ENCODE measurements around the gene SLC5A3.

The SLC5A3 gene

DNA sequence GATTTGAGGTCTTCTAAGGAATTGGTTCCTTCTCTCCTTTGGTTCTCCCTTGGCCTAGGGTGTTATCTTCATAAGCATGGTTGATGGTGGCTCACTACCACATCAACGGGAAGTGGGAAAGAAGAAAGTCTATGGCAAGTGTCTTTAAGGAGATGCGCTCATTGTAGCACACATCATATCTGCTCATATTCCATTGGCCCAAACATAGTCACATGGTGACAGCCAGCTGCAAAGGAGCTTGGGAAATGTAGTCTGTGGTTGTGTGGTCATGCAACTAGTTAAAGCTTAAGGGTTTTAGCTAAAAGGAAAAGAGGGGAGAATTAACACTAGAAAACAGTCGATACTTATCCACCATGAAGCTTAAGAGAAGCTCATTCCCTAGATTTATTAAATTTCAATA lies 11.4 kb upstream of the SLC5A3 start:
- no peak for DNase-seq (ENCODE audit: low read depth)
- no peak overlapping the region for H3K4me3 ChIP-seq (ENCODE audit: low read depth, low read length)

- DNase-seq (ENCODE audit: low read depth), result no peak
- H3K4me3 ChIP-seq (ENCODE audit: low read depth, low read length), result no peak overlapping the region
These were observed 8.4 kb upstream of the SLC5A3 start for GRCh38 chr21:34065027-34065426.

GRCh38 chr21:34071683-34072082 lies 1.7 kb upstream of the SLC5A3 start:
- H3K4me3 ChIP-seq (ENCODE audit: low read depth, low read length), result no peak overlapping the region
- DNase-seq (ENCODE audit: low read depth), result no peak

GRCh38 chr21:34072145-34073031 lies 990 bp upstream of the SLC5A3 start:
- DNase-seq (ENCODE audit: low read depth), result no peak
- peak overlapping the region; percentile 52 for H3K4me3 ChIP-seq (ENCODE audit: low read depth, low read length)

GRCh38 chr21:34073749-34074282 lies 438 bp downstream of the SLC5A3 start:
- H3K4me3 ChIP-seq (ENCODE audit: low read depth, low read length), result peak overlapping the region; percentile 72
- DNase-seq (ENCODE audit: low read depth), result no peak

DNA sequence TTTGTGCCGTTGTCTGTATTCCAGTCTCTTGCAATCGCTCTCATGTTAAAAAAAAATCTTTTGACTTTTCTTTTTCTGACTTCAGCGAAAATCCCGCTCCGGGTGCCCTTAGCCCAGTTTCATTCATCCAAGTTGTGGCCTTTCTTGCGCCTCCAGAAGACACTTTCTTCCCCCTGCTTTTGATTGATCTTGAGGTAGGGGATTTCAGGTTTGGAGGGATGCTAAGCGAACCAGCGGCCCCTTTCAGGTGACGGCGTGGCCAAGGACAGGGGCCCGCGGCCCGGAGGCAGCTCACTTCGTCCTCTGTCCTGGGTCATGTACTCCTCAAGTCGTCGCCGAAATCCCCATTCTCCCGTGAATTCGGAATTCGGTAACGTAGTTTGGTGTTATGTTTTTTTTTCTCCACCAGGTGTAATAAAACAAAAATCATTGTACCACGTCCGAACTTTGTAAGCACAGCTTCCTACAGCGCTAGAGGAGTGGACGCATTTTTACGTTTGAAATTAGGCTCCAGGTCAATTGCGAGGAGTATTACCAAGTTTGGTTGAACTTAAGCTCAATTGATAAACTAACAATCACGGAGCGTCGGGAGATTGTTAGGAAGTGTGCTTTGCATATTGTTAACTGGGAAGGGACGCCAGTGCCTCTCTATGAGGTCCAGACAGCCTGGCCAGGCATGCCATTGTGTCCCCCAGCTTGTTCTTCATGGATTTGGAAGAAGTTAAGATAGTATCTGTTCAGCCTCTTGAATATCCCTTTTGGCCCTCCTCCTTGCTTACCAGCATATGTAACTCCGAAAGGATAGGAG lies 1.1 kb downstream of the SLC5A3 start:
- DNase-seq (ENCODE audit: low read depth), result no peak
- peak overlapping the region; percentile 72 for H3K4me3 ChIP-seq (ENCODE audit: low read depth, low read length)

- DNase-seq (ENCODE audit: low read depth), result no peak
- peak overlapping the region; percentile 72 for H3K4me3 ChIP-seq (ENCODE audit: low read depth, low read length)
These were observed 1.7 kb downstream of the SLC5A3 start for GRCh38 chr21:34075091-34075425.

DNA sequence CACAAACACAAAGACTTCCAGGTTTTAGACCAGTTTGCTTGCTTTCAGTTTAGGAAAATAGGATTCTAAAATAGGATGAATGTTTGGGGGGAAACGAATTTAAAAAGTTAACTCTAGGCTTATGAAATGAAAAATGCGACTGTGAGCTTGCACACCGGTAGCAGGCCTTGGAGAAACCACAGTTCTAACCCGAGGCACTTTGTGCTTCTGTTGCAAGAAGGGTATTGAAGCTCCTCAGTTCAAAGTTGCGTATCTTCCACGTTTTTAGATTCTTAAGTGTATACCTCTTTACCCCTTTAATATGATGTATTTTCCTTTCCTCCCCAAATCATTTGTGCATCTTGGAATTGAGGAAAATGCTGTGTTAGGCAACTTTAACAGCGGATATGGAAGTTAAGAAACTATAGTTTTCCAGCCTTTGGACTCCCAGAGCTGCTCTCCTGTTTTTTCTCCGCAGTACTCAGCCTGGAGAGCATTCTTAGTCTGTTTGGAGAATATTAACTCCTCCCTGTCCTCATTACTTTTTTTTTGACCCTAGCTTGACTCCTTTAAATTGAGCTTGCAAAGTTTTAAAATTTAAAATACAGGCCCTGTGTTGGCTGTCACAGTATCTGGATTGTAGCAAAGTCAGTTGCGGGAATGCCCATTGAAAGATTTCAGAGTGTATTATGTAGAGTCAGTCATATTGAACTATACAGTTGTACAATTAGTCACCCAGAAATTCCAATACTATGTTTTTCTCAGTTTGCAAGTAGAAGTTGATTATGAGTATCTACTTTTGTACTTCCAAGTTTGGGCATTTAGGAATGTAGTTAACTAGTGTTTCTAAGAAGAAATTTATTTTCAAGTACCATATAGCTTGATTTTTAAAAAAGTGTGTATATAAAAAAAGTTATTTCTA lies 2.6 kb downstream of the SLC5A3 start:
- peak overlapping the region; percentile 5 for H3K4me3 ChIP-seq (ENCODE audit: low read depth, low read length)
- DNase-seq (ENCODE audit: low read depth), result no peak

- DNase-seq (ENCODE audit: low read depth), result no peak
- no peak overlapping the region for H3K4me3 ChIP-seq (ENCODE audit: low read depth, low read length)
These were observed 3.5 kb downstream of the SLC5A3 start for GRCh38 chr21:34076835-34077234.

GRCh38 chr21:34077888-34078287 lies 4.5 kb downstream of the SLC5A3 start:
- H3K4me3 ChIP-seq (ENCODE audit: low read depth, low read length), result no peak overlapping the region
- no peak for DNase-seq (ENCODE audit: low read depth)

GRCh38 chr21:34078915-34079314 lies 5.5 kb downstream of the SLC5A3 start:
- no peak overlapping the region for H3K4me3 ChIP-seq (ENCODE audit: low read depth, low read length)

GRCh38 chr21:34080710-34081109 lies 7.3 kb downstream of the SLC5A3 start:
- H3K4me3 ChIP-seq (ENCODE audit: low read depth, low read length), result no peak overlapping the region
- no peak for DNase-seq (ENCODE audit: low read depth)

More at GRCh38 chr21:34078915-34079314, 5.5 kb downstream of the SLC5A3 start:
- DNase-seq (ENCODE audit: low read depth), result no peak

DNA sequence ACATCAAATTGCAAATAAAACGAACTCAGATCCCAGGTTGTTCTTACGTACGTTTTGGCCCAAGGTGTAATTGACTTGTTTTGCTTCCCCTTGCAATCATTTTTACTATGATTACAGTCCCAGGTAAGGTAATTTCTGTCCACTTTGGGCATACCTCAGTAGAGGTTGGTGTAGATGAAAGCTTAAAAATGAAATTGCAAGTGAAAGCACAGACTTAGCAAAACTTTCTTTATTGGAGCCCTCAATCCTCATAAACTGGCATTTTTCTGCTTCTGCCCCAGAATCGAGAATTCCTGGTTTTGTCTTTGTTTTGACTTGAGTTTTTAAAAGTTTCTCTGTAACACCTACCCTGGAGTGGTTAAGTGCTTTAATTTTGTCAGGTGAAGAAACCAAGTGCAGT lies 9.4 kb downstream of the SLC5A3 start:
- no peak overlapping the region for H3K4me3 ChIP-seq (ENCODE audit: low read depth, low read length)
- DNase-seq (ENCODE audit: low read depth), result no peak

DNA sequence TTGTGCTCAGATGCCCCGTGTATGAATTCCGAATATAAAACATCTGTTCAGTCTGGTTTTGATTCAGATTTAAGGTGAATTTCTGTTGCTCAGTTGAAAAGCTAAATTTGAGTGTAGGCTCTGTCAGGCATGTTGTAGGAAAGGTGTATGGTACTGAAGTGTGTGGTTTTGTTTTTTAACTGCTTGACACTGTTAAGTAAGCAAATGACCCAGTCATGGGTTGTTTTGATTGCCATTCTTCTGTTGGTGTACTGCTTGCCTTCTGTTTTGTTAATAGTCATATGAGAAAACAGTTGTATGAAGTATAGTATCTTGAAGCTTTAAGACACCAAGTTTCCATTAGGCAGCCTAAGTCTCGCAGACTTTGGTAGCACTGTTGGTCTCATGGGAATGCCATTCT lies 10.0 kb downstream of the SLC5A3 start:
- no peak for DNase-seq (ENCODE audit: low read depth)
- no peak overlapping the region for H3K4me3 ChIP-seq (ENCODE audit: low read depth, low read length)

DNA sequence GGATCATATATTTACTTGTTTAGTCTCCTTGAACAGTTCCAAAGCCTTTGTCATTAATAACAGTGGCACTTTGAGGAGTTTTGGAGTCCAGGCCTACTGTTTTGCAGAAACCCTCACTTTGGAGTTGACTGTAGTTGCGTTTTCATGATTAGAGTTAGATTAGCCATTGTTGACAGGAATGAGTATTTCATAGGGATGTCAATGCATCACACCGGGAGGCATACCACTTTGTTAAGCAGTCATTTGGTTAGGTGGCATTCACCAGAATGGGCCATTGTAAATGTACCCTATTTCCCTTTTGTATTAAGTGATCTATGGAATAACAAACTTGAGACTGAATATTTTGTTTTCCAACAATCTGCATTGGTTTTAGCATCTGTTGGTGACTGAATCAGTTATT lies 11.8 kb downstream of the SLC5A3 start:
- no peak overlapping the region for H3K4me3 ChIP-seq (ENCODE audit: low read depth, low read length)
- DNase-seq (ENCODE audit: low read depth), result no peak

GRCh38 chr21:34086887-34087306 lies 13.5 kb downstream of the SLC5A3 start:
- no peak for DNase-seq (ENCODE audit: low read depth)
- H3K4me3 ChIP-seq (ENCODE audit: low read depth, low read length), result no peak overlapping the region

DNA sequence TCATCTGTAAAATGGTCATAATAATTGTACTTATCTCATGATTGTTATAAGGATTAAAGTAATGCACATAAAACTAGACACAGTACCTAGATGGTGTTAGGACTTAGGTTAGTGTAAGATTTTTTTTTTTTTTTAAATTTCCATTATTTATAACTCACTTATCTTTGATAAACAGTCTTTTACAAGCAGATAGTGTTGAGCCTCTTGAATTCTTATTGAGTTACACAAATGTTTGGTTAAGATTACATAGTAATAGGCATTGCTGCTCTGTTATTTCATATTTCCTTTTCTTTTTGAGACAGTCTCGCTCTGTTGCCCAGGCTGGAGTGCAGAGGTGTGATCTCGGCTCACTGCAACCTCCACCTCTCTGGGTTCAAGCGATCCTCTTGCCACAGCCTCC lies 15.4 kb downstream of the SLC5A3 start:
- H3K4me3 ChIP-seq (ENCODE audit: low read depth, low read length), result no peak overlapping the region
- DNase-seq (ENCODE audit: low read depth), result no peak

DNA sequence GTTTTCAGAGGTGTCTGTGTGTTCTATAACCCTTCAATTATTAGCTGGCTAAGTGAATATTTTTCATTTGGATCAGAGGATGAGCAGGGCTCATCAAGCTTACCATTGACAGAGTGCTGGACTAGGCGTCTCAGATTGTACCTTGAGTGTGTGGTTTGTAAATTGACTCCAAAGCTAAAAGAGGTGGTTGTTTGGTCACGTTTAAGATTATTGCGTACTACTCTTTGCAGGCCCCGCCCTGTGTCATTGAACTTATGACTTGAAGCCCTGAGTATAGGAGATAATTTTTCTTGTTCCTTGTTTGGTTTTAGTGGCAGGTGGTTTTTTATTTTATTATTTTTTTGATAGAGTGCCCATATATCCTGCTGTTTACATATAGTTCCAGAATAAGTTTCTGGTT lies 17.7 kb downstream of the SLC5A3 start:
- no peak for DNase-seq (ENCODE audit: low read depth)
- no peak overlapping the region for H3K4me3 ChIP-seq (ENCODE audit: low read depth, low read length)

DNA sequence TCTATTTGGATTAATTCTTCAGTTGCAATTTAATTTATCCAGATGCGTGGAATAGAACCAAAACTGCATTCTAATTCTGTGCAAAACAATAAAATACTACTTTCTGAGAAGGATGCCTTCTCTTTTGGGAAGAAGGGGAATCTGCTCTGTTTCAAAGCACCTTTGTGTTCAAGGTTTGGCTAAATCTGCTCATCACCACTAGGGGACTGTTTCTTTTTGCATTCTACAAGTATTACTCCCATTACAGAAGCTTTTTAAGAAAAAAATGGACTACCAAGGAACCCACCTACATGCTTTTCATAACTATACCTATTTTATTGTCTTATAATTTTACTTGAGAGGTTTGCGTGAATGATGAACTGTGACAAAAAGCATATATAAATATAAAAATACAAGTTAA lies 18.2 kb downstream of the SLC5A3 start:
- H3K4me3 ChIP-seq (ENCODE audit: low read depth, low read length), result no peak overlapping the region
- DNase-seq (ENCODE audit: low read depth), result no peak
